ENCODE data around the gene RNU6-8. TPM values are rescaled to one million over a fixed set of nuclear protein-coding genes. Genes with fewer than 3 reads are reported as not detected.
A peak's percentile ranks its signal among the peaks of the same experiment; 100 is the strongest.

RNU6-8 gene
- total RNA-seq, 2 experiments from 2014 or later: not detected

DNA sequence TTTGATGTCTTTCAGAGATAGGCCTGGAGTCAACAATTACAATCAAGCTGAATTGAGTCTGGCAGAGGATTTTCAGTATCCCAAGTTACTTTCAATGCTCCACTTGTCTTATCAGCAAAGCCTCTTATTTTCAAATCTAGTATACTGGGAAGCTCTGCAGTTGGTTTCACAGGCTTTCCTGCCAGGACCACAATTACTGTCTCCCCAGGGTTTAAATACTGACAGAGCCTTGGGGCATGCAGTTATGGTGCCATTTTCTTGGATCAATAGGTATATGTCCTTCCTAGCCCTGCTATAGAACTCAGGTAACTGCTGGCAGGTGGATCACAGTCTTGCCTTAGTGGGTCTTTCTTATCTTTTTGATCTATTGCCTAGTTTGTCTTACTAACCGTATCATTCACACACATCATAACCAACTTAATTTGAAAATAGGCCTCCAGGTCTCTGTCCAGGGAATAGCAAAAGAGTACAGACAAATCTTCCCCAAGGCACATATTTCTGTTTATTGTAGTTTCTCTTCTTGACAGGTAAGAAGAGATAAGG lies 22.4 kb upstream of the RNU6-8 start:
- no peaks in the 10 kb centered on the region for H3K9me3 Mint-ChIP-seq
- H3K27ac Mint-ChIP-seq: no peak overlapping the region
- ChIA-PET POLR2A (no interaction called here), CTCF (no interaction called here)
- no peaks in the 10 kb centered on the region for H3K36me3 Mint-ChIP-seq (ENCODE audit: low read depth)
- H3K4me1 Mint-ChIP-seq: no peaks in the 10 kb centered on the region
- DNase-seq: no peak
- no peak overlapping the region for H3K4me3 Mint-ChIP-seq
- H3K27me3 Mint-ChIP-seq: no peaks in the 10 kb centered on the region

DNA sequence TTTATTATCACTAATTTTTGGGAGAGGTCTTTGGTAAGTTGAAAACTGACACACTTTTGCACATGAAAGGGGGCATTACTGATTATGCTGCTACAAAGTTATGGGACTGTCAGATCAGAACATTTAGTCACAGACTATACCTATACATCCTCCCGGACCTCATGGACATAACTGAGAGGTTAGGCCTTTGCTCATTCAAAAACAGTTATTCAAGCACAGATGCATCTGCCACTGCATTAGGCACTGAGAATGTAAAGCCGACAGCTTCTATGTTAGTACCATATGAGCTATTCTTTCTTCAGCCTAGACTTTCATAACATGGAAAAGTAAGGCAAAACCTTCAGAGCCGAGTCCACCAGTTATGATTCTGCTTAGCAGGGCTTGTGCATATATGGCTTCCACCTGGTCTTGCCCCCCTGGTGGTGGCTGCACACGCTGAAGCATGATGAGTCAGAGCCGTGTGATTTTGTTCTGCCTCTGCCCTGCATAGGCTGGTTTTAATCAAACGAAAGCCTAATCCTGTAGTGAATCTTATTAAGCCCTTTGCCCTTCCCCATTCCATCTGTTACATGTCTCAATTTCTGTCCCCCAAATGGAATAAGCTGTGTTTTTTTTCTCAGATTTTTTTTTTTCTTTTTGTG lies 21.8 kb upstream of the RNU6-8 start:
- no peaks in the 10 kb centered on the region for H3K4me1 Mint-ChIP-seq
- no peaks in the 10 kb centered on the region for H3K36me3 Mint-ChIP-seq (ENCODE audit: low read depth)
- no peak overlapping the region for H3K4me3 Mint-ChIP-seq
- H3K9me3 Mint-ChIP-seq: no peaks in the 10 kb centered on the region
- H3K27me3 Mint-ChIP-seq: no peaks in the 10 kb centered on the region
- no peak overlapping the region for H3K27ac Mint-ChIP-seq
- ChIA-PET CTCF (no interaction called here), POLR2A (no interaction called here)
- DNase-seq: no peak

DNA sequence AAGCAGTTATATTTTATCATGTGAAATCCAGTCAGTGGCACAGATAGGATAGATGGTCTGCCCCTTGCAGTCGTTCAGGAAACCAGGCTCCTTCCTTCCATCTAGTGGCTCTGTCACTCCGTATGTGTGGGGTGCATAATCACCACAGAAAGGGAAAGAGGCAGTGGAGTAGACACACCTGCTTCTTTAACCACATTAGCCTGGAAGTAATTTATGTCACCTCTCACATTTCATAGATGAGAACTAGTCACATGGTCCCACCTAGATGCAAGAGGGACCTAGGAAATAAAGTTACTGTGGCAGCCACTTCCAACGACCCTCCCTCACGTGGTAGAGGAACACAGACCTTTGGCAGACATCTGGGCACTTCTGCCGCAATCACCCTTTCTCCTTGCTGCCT lies 14.2 kb upstream of the RNU6-8 start:
- Mint-ChIP-seq H3K27ac (peak overlapping the region; percentile 4), H3K9me3 (no peaks in the 10 kb centered on the region), H3K27me3 (peaks cover 3% of the 10 kb centered on the region), H3K4me3 (no peak overlapping the region), H3K36me3 (ENCODE audit: low read depth) (no peaks in the 10 kb centered on the region), H3K4me1 (no peaks in the 10 kb centered on the region)
- ChIA-PET CTCF (no interaction called here), POLR2A (no interaction called here)
- DNase-seq: no peak

DNA sequence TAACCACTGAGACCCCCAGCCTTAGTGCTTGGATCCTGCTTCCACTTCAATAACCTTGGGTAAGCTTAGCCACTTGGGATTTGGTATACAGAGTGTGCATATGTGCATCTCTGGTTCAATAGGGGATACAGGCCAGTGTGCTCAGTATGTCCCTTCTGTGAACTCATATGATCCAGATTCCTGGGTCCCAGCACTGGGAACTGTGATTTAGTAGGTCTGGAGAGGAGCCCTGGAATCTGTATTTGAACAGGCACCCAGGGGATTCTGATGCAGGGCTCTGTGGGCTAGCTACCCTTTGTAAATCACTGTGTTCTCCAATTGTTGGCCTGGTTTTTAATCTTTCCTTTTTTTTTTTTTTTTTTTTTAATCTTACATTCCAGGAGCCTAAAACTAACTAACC lies 9.8 kb upstream of the RNU6-8 start:
- POLR2A ChIA-PET: no interaction called here
- Mint-ChIP-seq H3K4me3 (no peak overlapping the region), H3K27me3 (peaks cover 11% of the 10 kb centered on the region), H3K27ac (no peak overlapping the region), H3K9me3 (no peaks in the 10 kb centered on the region), H3K4me1 (no peaks in the 10 kb centered on the region), H3K36me3 (ENCODE audit: low read depth) (no peaks in the 10 kb centered on the region)
- DNase-seq: no peak
- CTCF ChIA-PET: no interaction called here

DNA sequence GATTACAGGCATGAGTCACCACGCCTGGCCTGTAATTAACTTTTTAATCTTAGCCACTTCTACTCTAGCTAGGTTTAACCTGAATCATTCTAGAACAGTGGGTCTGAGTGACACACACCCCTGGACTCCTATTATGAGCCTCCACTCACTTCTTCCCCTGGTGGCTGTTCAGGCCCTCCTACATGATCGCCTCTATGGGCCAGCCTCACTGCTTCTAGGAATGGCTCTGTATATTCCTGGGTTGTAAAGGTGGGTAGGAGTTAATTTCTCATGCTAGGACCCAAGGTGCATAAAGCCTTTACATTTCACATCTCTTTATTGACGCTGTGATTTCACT lies 8.0 kb upstream of the RNU6-8 start:
- no peaks in the 10 kb centered on the region for H3K36me3 Mint-ChIP-seq (ENCODE audit: low read depth)
- peaks cover 5% of the 10 kb centered on the region for H3K4me1 Mint-ChIP-seq
- H3K27me3 Mint-ChIP-seq: peaks cover 14% of the 10 kb centered on the region
- H3K4me3 Mint-ChIP-seq: no peak overlapping the region
- POLR2A ChIA-PET: no interaction called here
- CTCF ChIA-PET: no interaction called here
- H3K9me3 Mint-ChIP-seq: no peaks in the 10 kb centered on the region
- DNase-seq: no peak
- no peak overlapping the region for H3K27ac Mint-ChIP-seq

DNA sequence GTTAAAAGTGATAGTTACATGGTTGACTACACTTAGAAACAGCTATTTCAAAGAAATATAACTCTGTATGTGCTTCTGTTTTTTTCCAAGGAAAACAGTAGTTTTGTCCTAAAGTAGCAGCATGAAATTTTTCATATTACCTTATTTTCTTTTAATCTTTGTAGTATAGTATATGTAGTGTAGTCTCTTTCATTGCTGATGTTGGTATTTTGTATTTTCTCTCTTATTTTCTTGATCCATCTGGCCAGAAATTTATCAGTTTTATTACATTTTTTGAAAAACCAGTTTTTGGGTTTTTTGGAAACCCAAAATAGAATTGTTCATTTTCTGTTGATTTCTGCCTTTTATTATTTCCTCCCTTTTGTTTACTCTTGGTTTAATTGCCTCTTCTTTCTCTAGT lies 6.4 kb upstream of the RNU6-8 start:
- H3K27ac Mint-ChIP-seq: no peak overlapping the region
- H3K36me3 Mint-ChIP-seq (ENCODE audit: low read depth): no peaks in the 10 kb centered on the region
- H3K27me3 Mint-ChIP-seq: peaks cover 14% of the 10 kb centered on the region
- ChIA-PET CTCF (no interaction called here), POLR2A (no interaction called here)
- no peak for DNase-seq
- no peaks in the 10 kb centered on the region for H3K9me3 Mint-ChIP-seq
- no peak overlapping the region for H3K4me3 Mint-ChIP-seq
- peaks cover 14% of the 10 kb centered on the region for H3K4me1 Mint-ChIP-seq

DNA sequence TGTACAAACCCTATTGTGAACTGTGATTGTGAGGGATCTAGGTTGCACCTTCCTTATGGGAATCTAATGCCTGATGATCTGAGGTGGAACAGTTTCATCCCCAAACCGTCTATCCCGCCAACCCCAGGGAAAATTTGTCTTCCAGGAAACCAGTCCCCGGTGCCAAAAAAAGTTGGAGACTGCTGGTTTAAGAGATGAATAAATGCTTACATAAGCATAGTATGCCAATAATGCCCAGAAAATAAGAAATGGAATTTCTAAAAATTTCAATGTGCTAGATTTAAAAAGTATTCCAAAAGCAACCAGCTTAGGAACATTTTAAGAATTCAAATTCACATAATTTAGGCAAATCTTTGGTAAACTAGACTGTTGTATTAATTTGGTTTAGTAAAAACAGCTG lies 5.4 kb upstream of the RNU6-8 start:
- no peak for DNase-seq
- peaks cover 21% of the 10 kb centered on the region for H3K4me1 Mint-ChIP-seq
- ChIA-PET CTCF (no interaction called here), POLR2A (no interaction called here)
- no peak overlapping the region for H3K4me3 Mint-ChIP-seq
- no peaks in the 10 kb centered on the region for H3K36me3 Mint-ChIP-seq (ENCODE audit: low read depth)
- H3K27me3 Mint-ChIP-seq: peaks cover 14% of the 10 kb centered on the region
- no peak overlapping the region for H3K27ac Mint-ChIP-seq
- H3K9me3 Mint-ChIP-seq: no peaks in the 10 kb centered on the region

DNA sequence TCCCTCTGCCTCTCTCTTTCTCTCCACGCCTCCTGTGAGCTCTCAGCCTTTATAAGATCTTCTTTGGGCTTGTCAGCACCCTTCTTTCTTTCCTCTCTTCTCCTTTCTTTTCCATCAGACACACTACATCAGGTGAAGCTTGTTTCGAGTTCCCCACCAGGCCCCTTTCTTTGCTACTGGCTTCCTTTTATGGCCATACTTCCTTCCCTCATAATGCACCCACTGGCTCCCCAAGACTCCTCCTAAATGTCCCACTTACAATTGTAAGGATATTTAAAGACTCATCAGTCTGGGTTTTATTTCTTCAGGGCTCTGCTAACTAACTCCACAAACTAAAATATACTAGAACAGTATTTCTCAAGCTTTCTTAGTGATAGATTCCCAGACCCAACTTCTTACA lies 3.5 kb upstream of the RNU6-8 start:
- peaks cover 38% of the 10 kb centered on the region for H3K4me1 Mint-ChIP-seq
- POLR2A ChIA-PET: no interaction called here

DNA sequence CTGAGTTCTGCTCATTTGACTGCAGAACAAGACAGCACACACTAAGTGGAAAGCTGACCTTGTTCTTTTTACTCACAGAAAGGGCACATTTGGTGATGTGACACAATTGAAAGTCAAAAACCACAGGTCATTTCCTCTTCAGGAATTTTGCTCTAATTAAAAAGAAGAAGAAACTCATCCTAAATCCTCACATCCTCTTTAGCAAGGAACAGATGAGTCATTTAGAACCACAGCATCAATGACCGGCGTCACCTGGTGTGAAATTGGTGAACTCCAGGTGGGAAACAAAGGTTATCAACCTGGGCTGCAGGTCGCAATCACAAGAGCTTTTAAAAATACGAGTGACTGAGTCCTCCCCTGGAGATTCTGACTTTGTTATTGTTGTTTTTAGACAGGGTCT lies 2.9 kb upstream of the RNU6-8 start:
- POLR2A ChIA-PET: no interaction called here
- no peak for DNase-seq
- Mint-ChIP-seq H3K9me3 (no peaks in the 10 kb centered on the region), H3K4me1 (peaks cover 43% of the 10 kb centered on the region), H3K27ac (no peak overlapping the region), H3K27me3 (peaks cover 16% of the 10 kb centered on the region), H3K4me3 (no peak overlapping the region), H3K36me3 (ENCODE audit: low read depth) (peaks cover 2% of the 10 kb centered on the region)
- CTCF ChIA-PET: interaction anchor here (0.6 kb wide), 1 partner anchor 46 kb away, joined by 3 read pairs; no protein-coding TSS in a partner anchor

More for the DNA sequence above, 3.5 kb upstream of the RNU6-8 start:
- CTCF ChIA-PET: no interaction called here
- H3K27ac Mint-ChIP-seq: peak overlapping the region; percentile 15
- no peak for DNase-seq
- H3K4me3 Mint-ChIP-seq: no peak overlapping the region
- H3K36me3 Mint-ChIP-seq (ENCODE audit: low read depth): peaks cover 2% of the 10 kb centered on the region
- peaks cover 16% of the 10 kb centered on the region for H3K27me3 Mint-ChIP-seq
- no peaks in the 10 kb centered on the region for H3K9me3 Mint-ChIP-seq

DNA sequence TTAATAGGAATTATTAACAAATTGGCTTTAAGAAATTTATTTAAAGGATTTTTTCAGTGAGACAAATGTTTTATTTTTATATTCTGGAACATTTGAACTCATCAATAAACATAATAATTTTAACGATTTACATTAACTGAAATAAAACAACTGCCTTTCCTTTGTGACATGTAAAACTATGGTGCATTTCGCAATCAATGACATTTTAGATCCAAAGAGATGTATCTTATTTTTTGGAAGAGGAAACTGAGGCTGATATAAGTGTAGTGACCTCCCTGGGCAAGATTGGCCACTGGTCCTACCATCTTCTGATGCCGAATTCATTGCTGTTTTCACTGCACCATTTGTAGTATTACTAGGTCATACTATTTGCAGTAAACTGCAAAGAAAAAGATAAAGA lies 2.5 kb upstream of the RNU6-8 start:
- DNase-seq: no peak
- ChIA-PET CTCF (interaction anchor here (0.6 kb wide), 1 partner anchor 47 kb away, joined by 3 read pairs; no protein-coding TSS in a partner anchor), POLR2A (no interaction called here)
- Mint-ChIP-seq H3K27me3 (peaks cover 16% of the 10 kb centered on the region), H3K4me3 (no peak overlapping the region), H3K9me3 (no peaks in the 10 kb centered on the region), H3K36me3 (ENCODE audit: low read depth) (peaks cover 2% of the 10 kb centered on the region), H3K4me1 (peaks cover 45% of the 10 kb centered on the region), H3K27ac (no peak overlapping the region)

DNA sequence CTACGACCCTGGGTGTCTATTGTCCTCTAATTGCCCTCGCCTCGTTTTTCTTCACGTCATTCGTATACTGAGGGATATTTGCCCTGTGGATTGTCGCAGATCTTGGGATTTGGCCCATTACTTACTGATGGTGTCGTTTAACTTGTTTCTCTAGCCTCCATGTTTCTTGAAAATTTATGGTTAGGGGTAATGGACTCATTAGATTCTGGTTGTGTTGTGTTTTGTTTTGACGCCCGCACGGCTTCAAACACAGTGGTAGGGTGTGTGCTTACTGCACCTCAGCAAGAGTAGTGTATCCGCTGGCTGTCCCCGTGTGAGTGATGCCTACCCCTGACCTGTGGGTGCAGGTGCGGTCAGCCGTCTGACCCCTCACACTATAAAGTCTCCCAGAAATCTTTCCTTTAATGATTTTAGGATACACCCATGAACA lies 874 bp upstream of the RNU6-8 start:
- peak overlapping the region; percentile 86 for H3K4me3 Mint-ChIP-seq
- peak; percentile 21 for DNase-seq
- H3K9me3 Mint-ChIP-seq: no peaks in the 10 kb centered on the region
- CTCF ChIA-PET: no interaction called here
- POLR2A ChIA-PET: interaction anchor here (0.7 kb wide), 1 partner anchor 50 kb away, joined by 3 read pairs; no protein-coding TSS in a partner anchor
- H3K27ac Mint-ChIP-seq: peak overlapping the region; percentile 79
- H3K4me1 Mint-ChIP-seq: peaks cover 48% of the 10 kb centered on the region
- H3K27me3 Mint-ChIP-seq: peaks cover 12% of the 10 kb centered on the region
- peaks cover 2% of the 10 kb centered on the region for H3K36me3 Mint-ChIP-seq (ENCODE audit: low read depth)

DNA sequence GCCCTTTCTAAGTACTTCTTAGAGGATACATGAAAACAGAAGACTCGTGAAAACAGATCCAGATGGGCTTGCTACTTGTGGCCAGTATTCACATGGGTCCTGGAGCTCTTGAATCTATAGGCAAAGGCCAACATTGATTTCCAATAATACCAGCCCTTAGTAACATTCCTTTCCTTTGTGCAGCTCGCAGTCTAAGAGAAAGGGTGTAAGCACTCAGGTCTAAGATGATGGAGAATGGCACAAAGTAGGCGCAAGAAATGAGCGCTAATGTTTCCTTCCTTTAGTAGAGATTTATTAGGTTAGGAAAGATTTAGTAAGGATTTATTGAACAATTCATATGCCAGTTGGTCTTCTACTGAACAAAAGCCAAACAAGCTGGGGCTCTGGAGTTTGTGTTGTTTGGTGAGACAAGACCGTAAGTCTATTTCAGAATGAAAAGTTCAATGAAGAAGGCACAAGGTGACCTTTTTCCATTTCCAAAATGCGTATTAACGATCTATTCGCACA lies 525 bp downstream of the RNU6-8 start:
- Mint-ChIP-seq H3K9me3 (no peaks in the 10 kb centered on the region), H3K27ac (peak overlapping the region; percentile 97), H3K4me3 (peak overlapping the region; percentile 86), H3K36me3 (ENCODE audit: low read depth) (peaks cover 2% of the 10 kb centered on the region), H3K4me1 (peaks cover 48% of the 10 kb centered on the region), H3K27me3 (peaks cover 5% of the 10 kb centered on the region)
- no peak for DNase-seq
- POLR2A ChIA-PET: no interaction called here
- CTCF ChIA-PET: no interaction called here

DNA sequence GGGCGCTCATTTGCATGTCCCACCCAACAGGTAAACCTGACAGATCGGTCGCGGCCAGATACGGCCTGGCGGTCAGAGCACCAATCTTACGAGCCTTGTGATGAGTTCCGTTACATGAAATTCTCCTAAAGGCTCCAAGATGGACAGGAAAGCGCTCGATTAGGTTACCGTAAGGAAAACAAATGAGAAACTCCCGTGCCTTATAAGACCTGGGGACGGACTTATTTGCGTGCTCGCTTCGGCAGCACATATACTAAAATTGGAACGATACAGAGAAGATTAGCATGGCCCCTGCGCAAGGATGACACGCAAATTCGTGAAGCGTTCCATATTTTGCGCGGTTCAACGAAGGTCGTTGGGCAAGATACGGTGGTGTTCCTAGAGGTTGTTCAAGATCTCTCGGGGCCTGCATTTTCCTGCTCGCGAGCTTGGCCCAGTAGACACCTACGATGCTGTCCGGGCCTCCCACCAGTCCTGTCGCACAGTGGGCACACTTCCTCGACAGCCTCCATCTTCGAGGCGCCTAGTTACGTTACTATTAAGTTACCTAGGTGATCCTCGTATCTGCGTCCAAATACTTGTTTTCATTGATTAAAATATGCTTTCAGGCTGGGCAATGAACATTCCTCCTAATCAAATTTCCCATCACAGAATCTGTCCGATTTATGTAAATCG lies 1.1 kb downstream of the RNU6-8 start, which contains the start of gene RNU6-7:
TSS of gene RNU6-7 (plus strand) at position 230 of the 675 bp plus-strand sequence.
- H3K36me3 Mint-ChIP-seq (ENCODE audit: low read depth): peaks cover 2% of the 10 kb centered on the region
- peak within 1 kb of the TSS; percentile 86 for H3K4me3 Mint-ChIP-seq
- peak within 1 kb of the TSS; percentile 97 for H3K27ac Mint-ChIP-seq
- H3K27me3 Mint-ChIP-seq: peaks cover 5% of the 10 kb centered on the region
- CTCF ChIA-PET: interaction anchor here (0.6 kb wide), 1 partner anchor 170 kb away, joined by 4 read pairs; no protein-coding TSS in a partner anchor
- peak; percentile 15 for DNase-seq
- POLR2A ChIA-PET: no interaction called here
- H3K4me1 Mint-ChIP-seq: peaks cover 48% of the 10 kb centered on the region
- H3K9me3 Mint-ChIP-seq: no peaks in the 10 kb centered on the region
